CD4-positive, CD25-positive, alpha-beta regulatory T cell (primary cell): ENCODE data around the gene OR10C1. TPM values are rescaled to one million over a fixed set of nuclear protein-coding genes. Genes with fewer than 3 reads are reported as not detected.

ENCODE experiments used
- ATAC-seq, 2 donors: fragments of 150-1000 bp; cut with Tn5 transposase; one replicate each; pipeline ENCODE4 v1.10.0; 2021; ENCODE audit warnings: low read depth in 2 of 2, moderate number of reproducible peaks in 2 of 2, moderate library complexity in 1 of 2
- DNase-seq, 3 donors: peaks; one replicate each; pipeline versions ENCODE4 v3.0.0 to v3.0.0-alpha.2; 2012 to 2022; ENCODE audit warnings: mixed read lengths in 1 of 3
- H3K27ac ChIP-seq: one replicate; pipeline ENCODE4 v1.7.0; 2013; ENCODE audit warnings: mild to moderate bottlenecking, low read length; ENCODE audit not compliant: insufficient read depth, poor library complexity, severe bottlenecking
- H3K27me3 ChIP-seq: one replicate; pipeline ENCODE4 v1.7.0; 2013; ENCODE audit warnings: low read length; ENCODE audit not compliant: control insufficient read depth, insufficient read depth
- H3K36me3 ChIP-seq: one replicate; pipeline ENCODE4 v1.7.0; 2013; ENCODE audit warnings: mild to moderate bottlenecking, low read length, moderate library complexity; ENCODE audit not compliant: control insufficient read depth, insufficient read depth
- H3K4me1 ChIP-seq: 2 replicates; pipeline ENCODE4 v1.7.0; 2013; ENCODE audit warnings: mild to moderate bottlenecking, low read length; ENCODE audit not compliant: insufficient read depth, control insufficient read depth, poor library complexity, severe bottlenecking
- H3K4me3 ChIP-seq: one replicate; pipeline ENCODE4 v1.7.0; 2013; ENCODE audit warnings: low read depth, mild to moderate bottlenecking, low read length, moderate library complexity
- H3K9me3 ChIP-seq, 2 experiments: 1 replicate in 1 of 2; 2 replicates in 1 of 2; pipeline ENCODE4 v1.7.0; 2013; ENCODE audit warnings: low read length in 2 of 2, mild to moderate bottlenecking in 1 of 2, moderate library complexity in 1 of 2; ENCODE audit not compliant: control insufficient read depth in 2 of 2
- H3K27ac Mint-ChIP-seq, 3 donors: one replicate each; pipeline ENCODE4 v1.8.0; 2020 to 2022; ENCODE audit warnings: mild to moderate bottlenecking in 3 of 3, mixed read lengths in 3 of 3, moderate library complexity in 2 of 3
- H3K27me3 Mint-ChIP-seq: one replicate; pipeline ENCODE4 v1.8.0; 2022; ENCODE audit warnings: mild to moderate bottlenecking, mixed read lengths
- H3K36me3 Mint-ChIP-seq: one replicate; pipeline ENCODE4 v1.8.0; 2020; ENCODE audit warnings: mixed read lengths
- H3K4me1 Mint-ChIP-seq, 4 donors: one replicate each; pipeline ENCODE4 v1.8.0; 2020 to 2022; ENCODE audit warnings: mixed read lengths in 4 of 4, mild to moderate bottlenecking in 1 of 4
- H3K4me3 Mint-ChIP-seq, 4 donors: one replicate each; pipeline ENCODE4 v1.8.0; 2020 to 2022; ENCODE audit warnings: mild to moderate bottlenecking in 4 of 4, mixed read lengths in 4 of 4, moderate library complexity in 3 of 4
- H3K9me3 Mint-ChIP-seq, 7 donors: one replicate each; pipeline ENCODE4 v1.8.0; 2020 to 2022; ENCODE audit warnings: mixed read lengths in 7 of 7, mild to moderate bottlenecking in 3 of 7, moderate library complexity in 2 of 7
- polyA plus RNA-seq, 4 donors: library from polyadenylated mRNA; unstranded; fragments of 300-500 nt; fragmentation: Illumina TruSeq; gene quantifications; one replicate each; pipeline ENCODE4 v1.2.3, GENCODE V29; 2021
- total RNA-seq: library from RNA; stranded (reverse); gene quantifications from one replicate; pipeline ENCODE4 v1.2.3, GENCODE V29; 2022

The OR10C1 gene
- total and polyA plus RNA-seq, 5 donors from 2014 or later: not detected

GRCh38 chr6:29490055-29490454, 50.9 kb downstream of the OR10C1 start:
- H3K4me1 Mint-ChIP-seq: no peaks in the 10 kb centered on the region
- H3K9me3 ChIP-seq: no peaks in the 10 kb centered on the region
- H3K36me3 Mint-ChIP-seq: no peaks in the 10 kb centered on the region
- H3K27ac ChIP-seq: no peak overlapping the region
- H3K27ac Mint-ChIP-seq: no peak overlapping the region
- H3K9me3 Mint-ChIP-seq: no peaks in the 10 kb centered on the region
- H3K36me3 ChIP-seq: no peaks in the 10 kb centered on the region
- H3K27me3 Mint-ChIP-seq: peaks cover 26% of the 10 kb centered on the region
- H3K4me1 ChIP-seq: no peaks in the 10 kb centered on the region
- H3K4me3 Mint-ChIP-seq: no peak overlapping the region
- DNase-seq (no peak), ATAC-seq (no peak)
- no peak overlapping the region for H3K4me3 ChIP-seq
- H3K27me3 ChIP-seq: peaks cover 15% of the 10 kb centered on the region

DNA sequence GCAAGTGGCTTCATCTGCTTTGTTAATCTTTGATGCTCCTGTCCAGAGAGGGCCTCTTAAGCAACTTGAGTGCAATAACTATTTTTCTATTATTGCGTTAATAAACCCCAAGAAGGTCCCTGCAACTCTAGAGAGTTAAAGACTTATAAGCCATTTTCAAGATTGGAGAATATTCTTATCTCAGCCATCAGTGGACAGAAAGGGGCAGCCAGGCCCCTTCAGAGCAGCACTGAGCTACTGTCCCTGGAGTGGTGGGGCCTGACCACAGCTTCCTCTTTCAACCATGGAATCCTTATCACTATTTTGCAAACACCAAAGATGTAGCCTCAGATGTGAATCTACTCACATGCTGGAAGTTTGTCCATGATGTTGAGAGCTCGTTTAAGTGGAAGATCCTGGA, 51.4 kb downstream of the OR10C1 start:
- DNase-seq (no peak), ATAC-seq (no peak)
- Mint-ChIP-seq H3K27me3 (peaks cover 24% of the 10 kb centered on the region), H3K4me3 (no peak overlapping the region), H3K36me3 (no peaks in the 10 kb centered on the region), H3K9me3 (no peaks in the 10 kb centered on the region), H3K27ac (no peak overlapping the region), H3K4me1 (no peaks in the 10 kb centered on the region)
- no peak overlapping the region for H3K27ac ChIP-seq
- H3K36me3 ChIP-seq: no peaks in the 10 kb centered on the region
- no peaks in the 10 kb centered on the region for H3K9me3 ChIP-seq
- no peak overlapping the region for H3K4me3 ChIP-seq
- H3K27me3 ChIP-seq: peaks cover 13% of the 10 kb centered on the region
- H3K4me1 ChIP-seq: no peaks in the 10 kb centered on the region

Other genes starting within 250 kb of the OR10C1 start
- not detected for gene OR14J1, start 137.6 kb upstream of the OR10C1 start, total RNA-seq
- not detected for gene OR14J1, start 137.6 kb upstream of the OR10C1 start, polyA plus RNA-seq
- gene OR5V1, start 70.4 kb upstream of the OR10C1 start, total RNA-seq: not detected
- not detected for gene OR5V1, start 70.4 kb upstream of the OR10C1 start, polyA plus RNA-seq
- gene OR12D3, start 64.0 kb upstream of the OR10C1 start, total RNA-seq: not detected
- gene OR12D3, start 64.0 kb upstream of the OR10C1 start, polyA plus RNA-seq: not detected
- not detected for gene OR12D2, start 43.7 kb upstream of the OR10C1 start, total RNA-seq
- gene OR12D2, start 43.7 kb upstream of the OR10C1 start, polyA plus RNA-seq: not detected
- gene OR12D1, start 24.4 kb upstream of the OR10C1 start, total RNA-seq: not detected
- gene OR12D1, start 24.4 kb upstream of the OR10C1 start, polyA plus RNA-seq: not detected
- gene OR11A1, start 17.8 kb downstream of the OR10C1 start, total RNA-seq: not detected
- not detected for gene OR11A1, start 17.8 kb downstream of the OR10C1 start, polyA plus RNA-seq
- not detected for gene OR2H1, start 17.8 kb downstream of the OR10C1 start, total RNA-seq
- gene OR2H1, start 17.8 kb downstream of the OR10C1 start, polyA plus RNA-seq: not detected
- gene MAS1L, start 48.6 kb downstream of the OR10C1 start, total RNA-seq: not detected
- not detected for gene MAS1L, start 48.6 kb downstream of the OR10C1 start, polyA plus RNA-seq
- not detected for gene UBD, start 120.4 kb downstream of the OR10C1 start, total RNA-seq
- not detected for gene UBD, start 120.4 kb downstream of the OR10C1 start, polyA plus RNA-seq
- not detected for gene OR2H2, start 145.8 kb downstream of the OR10C1 start, total RNA-seq
- gene OR2H2, start 145.8 kb downstream of the OR10C1 start, polyA plus RNA-seq: not detected
- 56.3 TPM for gene GABBR1, start 193.9 kb downstream of the OR10C1 start, total RNA-seq
- 1 to 10 TPM in 3 of 4 donors, under 1 TPM in 1; 0.60 to 1.8 (median 1.5) TPM for gene GABBR1, start 193.9 kb downstream of the OR10C1 start, polyA plus RNA-seq
- not detected for gene MOG, start 217.8 kb downstream of the OR10C1 start, total RNA-seq
- gene MOG, start 217.8 kb downstream of the OR10C1 start, polyA plus RNA-seq: not detected
- gene ZFP57, start 241.8 kb downstream of the OR10C1 start, total RNA-seq: 2.4 TPM
- 1 to 10 TPM in 2 of 4 donors, not detected in 2; 1.0 to 4.8 TPM for gene ZFP57, start 241.8 kb downstream of the OR10C1 start, polyA plus RNA-seq